Retinal pigment epithelial cell (primary cell): ENCODE measurements around the gene TMPRSS2.

Experiments used
- DNase-seq: peaks from one replicate; pipeline ENCODE4 v3.0.0-alpha.2; 2010; ENCODE audit warnings: low read depth
- H3K4me3 ChIP-seq: 2 replicates; pipeline ENCODE4 v1.5.1; 2011; ENCODE audit warnings: mild to moderate bottlenecking, low read length, control low read depth, moderate library complexity
- CTCF ChIP-seq: conservative IDR thresholded peaks from 2 replicates; pipeline ENCODE4 v1.5.1; 2011; ENCODE audit warnings: low read depth, low read length, control low read depth, inconsistent platforms

Gene TMPRSS2

GRCh38 chr21:41478319-41479177 is 29.4 kb downstream of the TMPRSS2 start:
- TF ChIP-seq CTCF = no peak
- no peak for DNase-seq
- no peak overlapping the region for H3K4me3 ChIP-seq

DNA sequence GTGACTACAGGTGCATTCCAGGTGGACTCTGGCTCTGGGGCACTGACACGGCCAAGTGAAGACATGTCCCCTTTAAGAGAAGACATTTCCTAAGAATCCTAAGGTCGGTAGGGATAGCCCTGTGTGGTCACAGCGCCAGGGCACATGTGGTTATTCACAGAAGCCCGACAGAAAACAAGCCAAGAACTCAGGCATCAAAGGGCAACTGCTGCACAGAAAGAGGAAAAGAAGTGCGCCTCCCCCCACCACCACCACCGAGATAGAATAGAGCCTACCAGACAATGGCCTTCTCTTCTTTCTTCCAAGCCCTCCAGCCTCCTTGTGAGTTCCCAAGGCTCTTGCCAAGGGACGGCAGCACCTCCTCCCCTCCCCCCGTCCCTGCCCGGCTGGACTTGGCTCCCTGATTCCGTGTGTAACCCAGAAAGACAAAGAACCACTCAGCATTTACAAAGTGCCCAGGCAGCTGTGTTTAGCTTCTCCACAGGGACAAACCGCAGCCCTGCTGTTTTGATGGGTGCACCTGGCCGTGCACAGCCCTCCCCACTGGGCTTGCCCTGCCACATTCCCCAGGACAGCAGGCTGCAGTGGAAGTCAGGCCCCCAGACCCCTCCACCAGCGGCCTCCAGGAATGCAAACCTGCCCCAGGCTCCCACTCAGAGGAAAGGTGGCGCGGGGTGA is 30.2 kb downstream of the TMPRSS2 start:
- TF ChIP-seq CTCF = no peak
- no peak overlapping the region for H3K4me3 ChIP-seq
- no peak for DNase-seq

DNA sequence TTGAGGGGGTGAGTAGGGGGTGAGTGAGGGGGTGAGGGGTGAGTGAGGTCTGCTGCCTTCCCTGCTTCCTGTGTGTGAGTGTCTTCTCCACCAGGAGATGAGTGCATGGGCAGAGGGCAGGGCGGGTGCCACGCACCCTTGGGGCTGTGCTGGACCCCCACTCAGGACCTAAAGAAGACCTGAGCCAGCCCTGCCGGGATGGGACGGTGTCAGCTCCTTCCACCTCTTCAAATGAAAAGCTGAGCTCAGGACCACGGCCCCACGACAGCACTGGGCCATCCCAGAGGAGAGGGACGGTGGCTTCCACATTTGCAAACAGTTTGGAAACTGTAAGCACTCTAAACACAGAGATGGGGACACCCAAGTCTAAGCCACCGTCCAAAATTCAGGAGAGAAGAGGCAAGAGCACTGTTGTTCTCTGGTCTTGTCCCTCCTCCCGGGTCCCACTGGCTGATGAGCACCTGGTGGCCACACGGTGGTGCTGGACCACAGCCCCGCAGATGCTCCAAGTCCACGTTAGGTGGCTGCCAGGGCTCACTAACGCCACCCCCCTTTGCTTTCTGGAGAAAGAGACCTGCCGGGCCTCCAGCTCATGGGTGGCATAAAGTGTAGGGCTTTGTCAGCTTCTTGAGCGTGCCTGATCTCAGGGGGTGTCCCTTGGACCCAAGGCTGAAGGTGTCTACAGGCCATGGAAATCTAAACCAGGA is 32.1 kb downstream of the TMPRSS2 start:
- DNase-seq = no peak
- TF ChIP-seq CTCF = no peak
- H3K4me3 ChIP-seq = no peak overlapping the region

- no peak for TF ChIP-seq CTCF
- no peak overlapping the region for H3K4me3 ChIP-seq
- no peak for DNase-seq
Observed at GRCh38 chr21:41472753-41473548, 35.0 kb downstream of the TMPRSS2 start.

GRCh38 chr21:41470054-41470453 is 37.9 kb downstream of the TMPRSS2 start:
- no peak for DNase-seq
- TF ChIP-seq CTCF = no peak
- no peak overlapping the region for H3K4me3 ChIP-seq

- H3K4me3 ChIP-seq = no peak overlapping the region
- no peak for TF ChIP-seq CTCF
- peak; percentile 41 for DNase-seq
Observed at GRCh38 chr21:41466024-41466820, 41.7 kb downstream of the TMPRSS2 start.
